Mucosa of rectum (tissue), 2 donors: ENCODE data around the gene NFATC1.

Source experiments
- H3K27ac ChIP-seq, 2 donors: one replicate each; pipeline ENCODE4 v1.7.0; 2013; ENCODE audit warnings: inconsistent platforms in 2 of 2, low read depth in 2 of 2, low read length in 2 of 2
- H3K27me3 ChIP-seq, 2 donors: one replicate each; pipeline ENCODE4 v1.7.0; 2013; ENCODE audit warnings: low read length in 2 of 2; ENCODE audit not compliant: control insufficient read depth in 2 of 2, insufficient read depth in 2 of 2
- H3K36me3 ChIP-seq, 2 donors: one replicate each; pipeline ENCODE4 v1.7.0; 2013; ENCODE audit warnings: low read length in 2 of 2; ENCODE audit not compliant: control insufficient read depth in 2 of 2, insufficient read depth in 2 of 2
- H3K4me1 ChIP-seq, 2 donors: one replicate each; pipeline ENCODE4 v1.7.0; 2013; ENCODE audit warnings: low read length in 2 of 2, mild to moderate bottlenecking in 1 of 2; ENCODE audit not compliant: control insufficient read depth in 2 of 2, insufficient read depth in 2 of 2
- H3K4me3 ChIP-seq, 2 donors: one replicate each; pipeline ENCODE4 v1.7.0; 2013; ENCODE audit warnings: low read length in 2 of 2
- H3K9ac ChIP-seq, 2 donors: one replicate each; pipeline ENCODE4 v1.7.0; 2013; ENCODE audit warnings: low read length in 2 of 2, low read depth in 1 of 2, mild to moderate bottlenecking in 1 of 2
- H3K9me3 ChIP-seq, 2 donors: one replicate each; pipeline ENCODE4 v1.7.0; 2013; ENCODE audit warnings: low read length in 2 of 2; ENCODE audit not compliant: control insufficient read depth in 2 of 2
- donor health status: healthy.
- donor health status: Normal muscosa, but diverticular disease.

NFATC1 gene

DNA sequence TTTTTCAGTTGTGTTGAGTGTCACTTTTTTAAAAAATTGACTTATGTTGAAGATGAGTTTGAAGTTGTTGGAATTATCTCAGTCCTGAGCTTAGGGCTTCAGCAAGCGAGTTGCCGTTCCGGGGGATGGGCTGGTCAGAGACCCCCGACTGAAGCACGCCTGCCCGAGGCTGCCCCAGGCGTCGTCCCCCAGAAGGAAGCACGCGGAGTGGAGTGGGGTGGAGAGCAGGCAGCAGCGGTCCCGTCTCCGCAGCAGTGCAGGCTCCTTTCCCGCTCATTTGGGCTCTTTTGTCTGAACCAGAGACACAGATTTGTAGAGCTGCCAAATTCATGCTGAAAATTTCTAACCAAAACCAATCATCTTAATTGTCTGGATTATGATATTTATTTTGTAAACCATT, 33.7 kb downstream of the NFATC1 start:
- no peaks in the 10 kb centered on the region for H3K36me3 ChIP-seq
- no peaks in the 10 kb centered on the region for H3K9me3 ChIP-seq
- H3K27me3 ChIP-seq = no peaks in the 10 kb centered on the region

DNA sequence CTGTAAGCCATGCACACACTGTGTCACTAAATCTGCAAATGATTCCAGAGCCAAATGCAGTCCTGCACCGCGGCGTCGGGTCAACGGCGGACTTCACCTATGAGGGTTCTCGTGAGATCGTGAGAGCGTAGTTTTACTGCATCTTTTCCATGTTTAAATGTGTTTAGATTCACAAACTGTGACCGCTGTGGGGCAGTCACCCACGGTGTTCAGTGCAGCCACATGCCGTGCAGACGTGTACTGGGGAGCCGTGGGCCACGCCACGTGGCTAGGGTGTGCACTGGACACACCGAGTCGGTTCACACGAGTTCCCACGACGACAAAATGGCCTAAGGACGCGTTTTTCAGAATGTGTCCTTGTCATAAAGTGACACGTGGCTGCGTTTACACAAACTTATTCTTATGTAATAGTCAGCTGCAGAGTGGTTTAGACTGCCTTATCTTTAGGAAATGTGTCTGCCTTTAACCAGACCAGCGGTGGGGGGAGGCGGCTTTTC, 34.1 kb downstream of the NFATC1 start:
- H3K4me3 ChIP-seq = no peak overlapping the region
- H3K4me1 ChIP-seq = no peaks in the 10 kb centered on the region
- H3K9ac ChIP-seq = no peak overlapping the region
- H3K36me3 ChIP-seq = no peaks in the 10 kb centered on the region
- H3K9me3 ChIP-seq = no peaks in the 10 kb centered on the region
- H3K27ac ChIP-seq = no peak overlapping the region
- H3K27me3 ChIP-seq = no peaks in the 10 kb centered on the region

More for the DNA sequence above, 33.7 kb downstream of the NFATC1 start:
- Histone ChIP-seq H3K4me3 (no peak overlapping the region), H3K27ac (no peak overlapping the region), H3K4me1 (no peaks in the 10 kb centered on the region), H3K9ac (no peak overlapping the region)

DNA sequence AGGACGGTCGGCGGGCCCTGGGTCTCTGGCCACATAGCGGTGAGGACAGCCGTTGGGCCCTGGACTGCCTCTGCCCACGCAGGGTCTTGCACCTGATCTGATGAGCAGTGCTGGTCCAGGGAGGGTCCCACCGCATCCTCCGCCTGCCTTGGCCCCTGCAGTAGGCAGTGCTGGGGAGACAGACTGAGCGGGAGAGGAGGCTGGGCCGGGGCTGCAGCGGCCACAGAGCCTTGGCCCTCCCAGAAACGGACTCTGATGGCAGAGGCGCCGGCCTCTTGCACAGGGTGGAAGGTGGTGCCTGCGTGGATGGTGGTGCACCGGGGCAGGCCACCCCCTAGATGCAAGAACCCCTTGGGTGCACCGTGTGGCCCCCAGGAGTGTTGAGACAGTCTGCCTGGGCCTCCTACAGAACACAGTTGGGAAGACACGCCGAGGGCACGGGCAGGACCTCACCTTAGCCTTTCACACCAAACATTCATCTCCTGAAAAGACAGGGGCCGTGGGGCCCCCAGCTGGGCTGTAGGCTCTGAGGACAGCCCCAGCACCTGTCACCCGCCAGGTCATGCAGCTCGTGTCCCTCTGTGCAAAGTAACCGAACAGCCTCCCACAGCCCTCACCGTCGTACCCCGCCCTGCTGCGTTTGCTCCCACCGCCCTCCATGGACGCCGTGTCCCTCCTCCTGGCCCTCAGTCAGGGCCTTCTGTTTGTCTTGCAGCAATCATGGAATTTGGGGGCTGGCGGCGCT, 36.8 kb downstream of the NFATC1 start:
- Histone ChIP-seq H3K27me3 (no peaks in the 10 kb centered on the region), H3K27ac (no peak overlapping the region), H3K36me3 (no peaks in the 10 kb centered on the region), H3K9me3 (no peaks in the 10 kb centered on the region), H3K4me3 (no peak overlapping the region), H3K9ac (no peak overlapping the region), H3K4me1 (no peaks in the 10 kb centered on the region)

DNA sequence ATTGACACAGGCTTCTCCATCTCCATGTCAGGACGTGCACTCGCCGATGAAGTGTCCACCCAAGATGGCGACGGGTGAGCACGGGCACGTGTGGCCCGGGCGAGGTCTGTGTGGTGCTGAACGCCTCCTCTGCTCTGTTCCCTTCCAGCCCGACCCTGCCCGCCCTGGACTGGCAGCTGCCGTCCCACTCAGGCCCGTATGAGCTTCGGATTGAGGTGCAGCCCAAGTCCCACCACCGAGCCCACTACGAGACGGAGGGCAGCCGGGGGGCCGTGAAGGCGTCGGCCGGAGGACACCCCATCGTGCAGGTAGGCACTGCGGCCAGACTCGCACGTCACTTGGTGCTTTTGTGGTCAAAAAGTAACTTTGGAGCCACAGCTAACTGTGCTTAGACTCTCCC, 37.7 kb downstream of the NFATC1 start:
- no peak overlapping the region for H3K9ac ChIP-seq
- no peaks in the 10 kb centered on the region for H3K9me3 ChIP-seq
- no peaks in the 10 kb centered on the region for H3K36me3 ChIP-seq
- H3K27me3 ChIP-seq = no peaks in the 10 kb centered on the region
- H3K4me3 ChIP-seq = no peak overlapping the region
- no peaks in the 10 kb centered on the region for H3K4me1 ChIP-seq
- H3K27ac ChIP-seq = no peak overlapping the region

DNA sequence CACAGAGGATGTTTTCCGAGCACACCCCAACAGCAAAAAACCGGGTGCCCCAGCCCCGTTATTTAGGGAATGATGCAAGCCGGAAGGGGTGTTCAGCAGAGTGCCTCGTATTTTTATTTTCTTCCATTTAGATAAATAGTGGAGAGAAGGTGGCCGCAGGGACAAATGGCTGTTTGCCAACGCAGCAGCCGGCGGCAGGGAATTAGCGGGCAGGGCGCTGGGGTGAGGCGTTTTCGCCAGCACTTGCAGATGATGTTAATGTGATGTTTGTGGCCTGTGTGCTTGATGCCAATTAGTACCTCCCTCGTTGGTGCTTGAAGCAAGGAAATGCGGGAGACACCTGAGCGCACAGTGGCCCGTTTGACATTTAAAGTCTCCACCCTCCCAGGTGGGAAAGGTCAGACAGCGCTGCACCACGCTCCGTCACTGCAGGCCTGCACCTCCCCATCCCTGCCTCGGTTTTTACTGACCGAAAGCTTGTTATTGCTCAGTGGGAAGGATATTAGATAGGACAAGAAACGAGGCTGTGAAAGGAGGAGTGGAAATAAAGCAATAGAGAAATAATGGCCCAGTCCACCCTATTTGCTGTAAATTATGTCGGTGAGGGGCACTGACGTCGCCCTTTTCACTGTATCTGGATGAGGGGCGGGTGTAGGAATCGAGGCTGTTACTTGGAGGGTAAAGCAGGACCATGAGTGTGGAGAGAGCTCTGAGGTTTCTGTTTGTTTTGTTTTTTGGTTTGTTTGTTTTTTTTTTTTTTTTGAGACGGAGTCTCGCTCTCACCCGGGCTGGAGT, 39.1 kb downstream of the NFATC1 start:
- Histone ChIP-seq H3K9me3 (no peaks in the 10 kb centered on the region), H3K36me3 (no peaks in the 10 kb centered on the region), H3K9ac (no peak overlapping the region), H3K27me3 (peaks cover 2 to 6% of the 10 kb centered on the region in 2 donors), H3K27ac (no peak overlapping the region), H3K4me1 (no peaks in the 10 kb centered on the region), H3K4me3 (no peak overlapping the region)

DNA sequence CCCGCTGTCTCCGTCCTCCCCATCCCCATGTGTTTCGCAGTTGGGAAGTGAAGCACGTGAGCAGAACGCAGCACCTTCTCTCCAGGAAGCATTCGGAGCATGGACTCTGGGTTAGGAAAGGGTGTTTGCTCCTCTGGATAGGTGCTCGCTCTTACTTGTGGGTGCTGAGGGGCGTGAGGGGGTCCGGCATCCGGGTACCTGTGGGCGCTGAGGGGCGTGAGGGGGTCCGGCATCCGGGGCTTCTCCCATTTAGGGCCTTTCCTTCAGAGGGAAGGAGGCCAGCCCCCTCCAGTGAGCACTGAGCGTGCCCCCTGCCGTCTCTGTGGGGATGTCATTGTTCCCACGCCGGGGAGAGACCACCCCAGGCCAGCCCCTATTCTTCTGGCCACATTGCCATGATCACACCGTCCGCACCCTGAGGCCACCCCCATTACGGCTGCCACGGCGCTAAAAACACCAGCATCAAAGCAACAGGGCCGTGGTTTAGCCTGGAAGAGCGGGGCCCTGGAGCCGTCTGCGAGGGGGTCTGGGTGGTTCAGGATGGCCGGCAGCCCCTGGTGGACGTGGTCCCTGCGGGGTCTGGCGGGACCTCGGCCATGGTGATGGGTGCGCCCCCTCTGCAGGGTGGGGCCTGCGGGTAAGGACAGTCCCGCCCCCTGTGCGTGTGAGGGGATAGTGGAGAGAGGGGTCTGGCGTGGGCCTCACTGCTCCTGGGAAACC, 41.0 kb downstream of the NFATC1 start:
- no peak overlapping the region for H3K4me3 ChIP-seq
- H3K27me3 ChIP-seq = peaks cover 3 to 6% of the 10 kb centered on the region in 2 donors
- H3K36me3 ChIP-seq = no peaks in the 10 kb centered on the region
- H3K4me1 ChIP-seq = peaks cover 0 to 4% of the 10 kb centered on the region in 2 donors
- no peaks in the 10 kb centered on the region for H3K9me3 ChIP-seq
- H3K27ac ChIP-seq = no peak overlapping the region
- no peak overlapping the region for H3K9ac ChIP-seq

DNA sequence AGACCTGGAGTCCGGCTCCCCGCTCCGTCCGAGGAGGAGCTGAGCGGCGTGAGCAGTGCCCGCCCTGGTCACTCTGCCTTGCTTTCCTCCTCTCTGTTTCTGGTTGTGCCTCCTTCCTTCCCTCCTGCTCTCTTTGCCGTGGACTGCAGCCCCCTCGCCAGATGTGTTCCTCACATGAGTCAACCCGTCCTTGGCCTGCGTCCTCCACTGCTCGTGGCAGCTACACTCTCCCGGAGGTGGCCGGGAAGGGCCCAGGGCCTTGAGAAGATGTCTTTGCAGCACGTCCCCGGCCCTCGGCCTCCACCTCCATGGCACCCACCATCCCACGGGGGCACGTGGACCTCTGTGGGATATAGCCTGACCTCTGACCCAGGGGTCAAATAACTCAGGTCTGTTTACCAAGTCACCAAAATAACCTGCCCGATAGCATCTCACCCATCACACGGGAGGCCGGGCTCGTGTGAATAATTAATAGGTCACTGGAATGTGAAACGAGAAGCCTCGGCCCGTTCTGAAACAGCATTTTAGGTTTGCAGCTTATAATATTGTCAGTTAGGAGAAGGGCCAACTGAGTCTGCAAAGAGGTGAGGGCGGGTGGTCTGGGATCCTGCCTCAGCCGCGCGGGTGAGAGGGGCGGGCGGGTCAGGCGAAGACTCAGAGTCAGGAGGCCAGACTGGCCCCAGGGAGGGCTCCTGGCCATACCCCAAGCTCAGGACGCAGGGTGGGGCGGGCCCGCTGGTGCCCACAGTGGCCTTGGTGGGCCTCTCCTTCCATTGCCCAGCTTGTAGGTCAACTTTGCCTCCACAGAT, 42.6 kb downstream of the NFATC1 start:
- Histone ChIP-seq H3K4me1 (peaks cover 0 to 4% of the 10 kb centered on the region in 2 donors), H3K9me3 (no peaks in the 10 kb centered on the region), H3K27me3 (peaks cover 3 to 6% of the 10 kb centered on the region in 2 donors), H3K4me3 (no peak overlapping the region), H3K27ac (no peak overlapping the region), H3K36me3 (no peaks in the 10 kb centered on the region), H3K9ac (no peak overlapping the region)

DNA sequence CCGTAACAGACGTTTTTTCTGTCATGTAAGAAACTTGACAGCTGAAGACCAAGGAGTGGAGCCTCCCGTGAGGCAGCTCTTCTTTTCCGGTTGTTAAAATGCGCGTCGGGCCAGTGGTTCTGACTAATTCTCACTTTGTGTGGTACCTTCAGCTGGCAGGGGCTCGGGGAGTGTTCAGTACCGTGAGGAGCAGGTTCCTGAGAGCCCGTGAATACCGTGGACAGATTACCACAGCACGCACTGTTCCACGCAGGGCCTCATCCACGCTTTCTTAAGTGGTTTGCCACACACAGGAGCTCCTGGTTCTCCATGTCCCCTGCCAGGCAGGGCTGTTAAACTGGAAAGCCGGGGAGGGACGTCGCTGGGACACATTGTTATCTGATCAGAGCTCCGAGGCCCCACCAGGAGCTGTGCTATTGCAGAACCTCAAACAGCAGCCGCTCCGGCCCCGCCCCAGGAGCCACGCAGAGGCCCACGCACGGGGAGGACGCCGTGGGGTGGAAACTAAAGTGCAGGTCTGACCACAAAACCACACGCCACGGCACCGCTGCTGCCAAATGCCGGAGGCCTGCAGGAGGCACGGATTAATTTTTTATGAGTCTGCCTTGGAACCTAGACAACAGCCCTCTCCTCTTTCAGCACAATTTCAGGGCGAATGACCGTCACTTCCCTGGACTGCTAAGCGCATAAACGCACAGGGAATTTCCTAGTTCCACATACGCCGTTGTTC, 43.3 kb downstream of the NFATC1 start:
- peaks cover 3 to 6% of the 10 kb centered on the region in 2 donors for H3K27me3 ChIP-seq
- no peaks in the 10 kb centered on the region for H3K9me3 ChIP-seq
- peaks cover 0 to 4% of the 10 kb centered on the region in 2 donors for H3K4me1 ChIP-seq
- H3K27ac ChIP-seq = no peak overlapping the region
- H3K4me3 ChIP-seq = no peak overlapping the region
- H3K36me3 ChIP-seq = no peaks in the 10 kb centered on the region
- no peak overlapping the region for H3K9ac ChIP-seq

DNA sequence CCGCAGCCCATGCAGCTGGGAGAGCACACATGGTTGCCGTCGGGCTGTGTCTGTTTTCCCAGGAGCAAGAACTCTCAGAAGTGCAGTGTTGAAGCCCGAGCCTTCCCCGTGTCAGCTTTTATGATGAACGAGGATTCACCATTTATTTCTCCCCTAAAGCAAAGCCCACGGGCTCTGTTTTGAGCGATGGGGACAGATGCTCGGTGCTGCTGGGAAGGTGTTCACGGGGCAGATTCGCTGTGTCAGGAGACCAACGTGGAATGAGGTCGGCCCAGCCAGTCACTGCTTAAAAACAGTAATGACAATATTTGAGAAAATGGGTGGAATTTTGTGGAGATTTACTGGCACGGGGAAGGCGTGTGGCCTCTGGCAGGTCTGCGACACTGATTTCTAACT, 43.9 kb downstream of the NFATC1 start:
- Histone ChIP-seq H3K27me3 (peaks cover 3 to 6% of the 10 kb centered on the region in 2 donors), H3K36me3 (no peaks in the 10 kb centered on the region), H3K9ac (no peak overlapping the region), H3K4me3 (no peak overlapping the region), H3K27ac (no peak overlapping the region), H3K4me1 (peaks cover 0 to 4% of the 10 kb centered on the region in 2 donors), H3K9me3 (no peaks in the 10 kb centered on the region)
